A673 (cell line): Measurements from ENCODE around the gene DYRK3.

Experiments used
- EZH2 ChIP-seq: fragments of 200-600 bp; sonication (generic); IDR thresholded peaks from 2 replicates; pipeline ENCODE4 v1.6.1; 2017; ENCODE audit warnings: borderline replicate concordance, low read depth, mild to moderate bottlenecking, mixed read lengths, antibody characterized with exemption, low read length; ENCODE audit not compliant: poor library complexity, severe bottlenecking
- TF ChIP-seq, protein P1 (sequence below): fragments of 300-800, 200-600 bp; sonication (generic); conservative IDR thresholded peaks from 2 replicates; pipeline ENCODE4 v1.5.1; 2017; ENCODE audit warnings: low read depth, mild to moderate bottlenecking, antibody characterized with exemption, low read length, moderate library complexity, mixed read lengths

DNA sequence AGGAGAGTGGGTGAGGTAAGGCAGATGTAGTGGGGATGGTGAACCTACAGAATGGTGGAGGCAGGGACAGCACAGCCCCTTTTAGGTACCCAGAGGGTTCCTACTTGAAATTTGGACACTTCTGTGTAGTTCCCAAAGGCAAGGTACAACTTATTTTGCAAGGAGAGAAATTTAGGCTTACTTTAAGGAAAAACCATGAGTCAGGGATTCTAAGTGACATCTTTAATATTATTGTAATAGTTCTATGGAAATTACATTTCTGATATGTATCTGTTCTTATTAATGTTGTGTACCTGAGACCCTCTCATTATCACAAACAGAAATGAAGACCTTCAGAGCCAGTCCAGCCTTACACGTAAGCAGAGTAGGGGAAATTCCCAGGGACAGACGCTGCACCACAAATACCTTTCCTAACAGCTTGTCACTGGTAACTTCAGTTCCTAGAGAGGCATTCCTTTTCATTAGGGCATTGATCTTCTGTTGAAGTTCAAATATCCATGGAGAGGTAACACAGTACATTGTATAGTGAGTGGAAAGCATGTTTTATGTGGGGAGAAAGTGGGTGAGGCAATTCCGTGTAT is 7.9 kb downstream of the DYRK3 start:
- TF ChIP-seq, protein P1, sequence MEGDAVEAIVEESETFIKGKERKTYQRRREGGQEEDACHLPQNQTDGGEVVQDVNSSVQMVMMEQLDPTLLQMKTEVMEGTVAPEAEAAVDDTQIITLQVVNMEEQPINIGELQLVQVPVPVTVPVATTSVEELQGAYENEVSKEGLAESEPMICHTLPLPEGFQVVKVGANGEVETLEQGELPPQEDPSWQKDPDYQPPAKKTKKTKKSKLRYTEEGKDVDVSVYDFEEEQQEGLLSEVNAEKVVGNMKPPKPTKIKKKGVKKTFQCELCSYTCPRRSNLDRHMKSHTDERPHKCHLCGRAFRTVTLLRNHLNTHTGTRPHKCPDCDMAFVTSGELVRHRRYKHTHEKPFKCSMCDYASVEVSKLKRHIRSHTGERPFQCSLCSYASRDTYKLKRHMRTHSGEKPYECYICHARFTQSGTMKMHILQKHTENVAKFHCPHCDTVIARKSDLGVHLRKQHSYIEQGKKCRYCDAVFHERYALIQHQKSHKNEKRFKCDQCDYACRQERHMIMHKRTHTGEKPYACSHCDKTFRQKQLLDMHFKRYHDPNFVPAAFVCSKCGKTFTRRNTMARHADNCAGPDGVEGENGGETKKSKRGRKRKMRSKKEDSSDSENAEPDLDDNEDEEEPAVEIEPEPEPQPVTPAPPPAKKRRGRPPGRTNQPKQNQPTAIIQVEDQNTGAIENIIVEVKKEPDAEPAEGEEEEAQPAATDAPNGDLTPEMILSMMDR = no peak
- TF ChIP-seq EZH2 = no peak
